HCT116 (cell line): ENCODE measurements around the gene GIMD1.

Experiments used
- ZNF274 ChIP-seq: fragments of 200-500 bp; sonication (Bioruptor generic); IDR thresholded peaks from 2 replicates; pipeline ENCODE4 v1.6.1; 2014; ENCODE audit warnings: mild to moderate bottlenecking, low read depth, low read length, inconsistent platforms
- TF ChIP-seq, protein P1 (sequence below), 3 experiments: fragments of 200-600 bp in 1 of 3; sonication (generic) in 1 of 3; IDR thresholded peaks in 2 of 3; conservative IDR thresholded peaks in 1 of 3; 2 replicates each; pipeline ENCODE4 v1.5.1; 2012 to 2017; ENCODE audit warnings: low read depth in 2 of 3, low read length in 2 of 3, antibody characterized with exemption in 1 of 3, borderline replicate concordance in 1 of 3, control low read depth in 1 of 3, mild to moderate bottlenecking in 1 of 3, mixed read lengths in 1 of 3, mixed run types in 1 of 3, moderate library complexity in 1 of 3; ENCODE audit not compliant: insufficient read depth in 1 of 3

DNA sequence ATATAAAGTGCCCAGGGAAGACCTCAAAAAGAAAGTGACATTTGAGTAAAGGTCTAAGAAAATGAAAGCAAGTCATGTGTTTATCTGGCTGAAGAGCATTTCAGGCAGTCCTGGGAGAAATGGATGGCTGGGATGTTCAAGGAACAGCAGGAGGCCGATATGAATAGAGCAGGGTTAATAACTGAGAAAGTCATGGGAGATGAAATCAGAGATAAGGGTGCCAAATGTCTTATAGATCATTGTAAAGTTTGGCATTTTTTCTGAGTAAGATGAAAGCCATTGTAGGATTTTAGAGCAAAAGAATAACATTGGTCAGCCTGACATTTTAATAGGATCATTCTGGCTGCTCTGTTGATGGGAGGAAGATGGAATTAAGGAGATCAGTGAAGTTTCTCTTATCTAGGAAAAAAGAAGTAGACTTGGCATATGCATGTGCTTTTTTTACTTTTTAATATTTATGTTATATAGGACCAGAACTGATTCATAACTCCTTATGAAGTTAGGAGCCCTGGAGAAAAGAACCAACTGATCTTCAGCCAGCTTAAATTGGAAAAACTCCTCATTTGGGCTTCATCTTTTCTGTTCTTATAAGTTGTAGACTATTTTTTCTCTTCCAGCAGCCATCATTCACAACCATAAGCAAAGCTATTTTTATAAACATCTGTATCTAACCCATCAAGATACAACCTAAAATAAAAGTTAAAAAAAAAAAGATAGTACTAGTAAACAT lies 33.7 kb downstream of the GIMD1 start:
- TF ChIP-seq, protein P1, sequence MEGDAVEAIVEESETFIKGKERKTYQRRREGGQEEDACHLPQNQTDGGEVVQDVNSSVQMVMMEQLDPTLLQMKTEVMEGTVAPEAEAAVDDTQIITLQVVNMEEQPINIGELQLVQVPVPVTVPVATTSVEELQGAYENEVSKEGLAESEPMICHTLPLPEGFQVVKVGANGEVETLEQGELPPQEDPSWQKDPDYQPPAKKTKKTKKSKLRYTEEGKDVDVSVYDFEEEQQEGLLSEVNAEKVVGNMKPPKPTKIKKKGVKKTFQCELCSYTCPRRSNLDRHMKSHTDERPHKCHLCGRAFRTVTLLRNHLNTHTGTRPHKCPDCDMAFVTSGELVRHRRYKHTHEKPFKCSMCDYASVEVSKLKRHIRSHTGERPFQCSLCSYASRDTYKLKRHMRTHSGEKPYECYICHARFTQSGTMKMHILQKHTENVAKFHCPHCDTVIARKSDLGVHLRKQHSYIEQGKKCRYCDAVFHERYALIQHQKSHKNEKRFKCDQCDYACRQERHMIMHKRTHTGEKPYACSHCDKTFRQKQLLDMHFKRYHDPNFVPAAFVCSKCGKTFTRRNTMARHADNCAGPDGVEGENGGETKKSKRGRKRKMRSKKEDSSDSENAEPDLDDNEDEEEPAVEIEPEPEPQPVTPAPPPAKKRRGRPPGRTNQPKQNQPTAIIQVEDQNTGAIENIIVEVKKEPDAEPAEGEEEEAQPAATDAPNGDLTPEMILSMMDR (IDR thresholded peaks at IDR 0.05 in 2 of 3, conservative IDR thresholded peaks at IDR 0.05 in 1 of 3; ENCODE audit: borderline replicate concordance in 1 of 3, insufficient read depth in 1 of 3, low read depth in 2 of 3, low read length in 2 of 3): no peak
- TF ChIP-seq ZNF274: no peak
